SH-SY5Y (cell line): ENCODE measurements around the gene MEIOB.

Source experiments
- GATA2 ChIP-seq: IDR thresholded peaks from 2 replicates; pipeline ENCODE4 v1.6.1; 2011; ENCODE audit warnings: mild to moderate bottlenecking, low read depth, low read length
- GATA3 ChIP-seq: IDR thresholded peaks from 2 replicates; pipeline ENCODE4 v1.6.1; 2011; ENCODE audit warnings: low read depth, mild to moderate bottlenecking, low read length, moderate library complexity

DNA sequence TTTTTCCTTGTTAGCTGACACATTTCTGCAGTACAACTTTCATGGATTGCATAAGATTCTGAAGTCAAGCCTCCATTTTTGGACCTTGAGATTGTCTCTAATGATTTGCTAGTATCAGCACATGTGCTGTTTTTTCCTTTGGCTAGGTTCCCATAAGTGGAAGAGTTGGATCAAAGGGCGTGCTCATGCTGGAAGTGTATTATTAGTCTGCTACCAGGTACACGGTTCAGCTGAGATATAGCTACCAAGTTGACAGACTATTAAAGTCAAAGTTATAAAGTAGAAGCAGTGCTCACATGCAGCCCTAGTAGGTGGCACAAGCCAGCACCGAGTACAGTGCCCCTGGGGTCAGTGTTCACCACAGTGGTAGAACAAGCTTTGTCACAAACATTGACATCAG lies 41.8 kb downstream of the MEIOB start:
- no peak for TF ChIP-seq GATA2
- no peak for TF ChIP-seq GATA3
